HL-60 (cell line): Measurements from ENCODE around the gene SPATA1.

Experiments
- POLR2AphosphoS5 ChIP-seq: IDR thresholded peaks from 2 replicates; pipeline ENCODE4 v1.6.1; 2012; ENCODE audit warnings: low read depth
- TF ChIP-seq, protein P1 (sequence below): IDR thresholded peaks from one replicate; pipeline ENCODE4 v1.5.1; 2011; ENCODE audit warnings: low read length, control low read depth, inconsistent platforms; ENCODE audit not compliant: insufficient read depth

DNA sequence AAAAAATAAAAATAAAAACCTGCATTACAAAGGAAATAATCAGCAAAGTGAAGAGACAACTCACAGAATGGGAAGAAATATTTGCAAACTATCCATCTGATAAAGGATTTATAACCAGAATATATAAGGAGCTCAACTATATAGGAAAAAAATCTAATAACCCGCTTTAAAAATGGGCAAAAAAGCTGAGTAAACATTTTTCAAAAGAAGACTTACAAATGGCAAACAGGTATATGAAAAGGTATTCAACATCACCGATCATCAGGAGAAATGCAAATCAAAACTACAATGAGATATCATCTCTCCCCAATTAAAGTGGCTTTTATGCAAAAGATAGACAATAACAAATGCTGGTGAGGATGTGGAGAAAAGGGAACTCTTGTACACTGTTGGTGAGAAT lies 4.0 kb downstream of the SPATA1 start:
- TF ChIP-seq, protein P1, sequence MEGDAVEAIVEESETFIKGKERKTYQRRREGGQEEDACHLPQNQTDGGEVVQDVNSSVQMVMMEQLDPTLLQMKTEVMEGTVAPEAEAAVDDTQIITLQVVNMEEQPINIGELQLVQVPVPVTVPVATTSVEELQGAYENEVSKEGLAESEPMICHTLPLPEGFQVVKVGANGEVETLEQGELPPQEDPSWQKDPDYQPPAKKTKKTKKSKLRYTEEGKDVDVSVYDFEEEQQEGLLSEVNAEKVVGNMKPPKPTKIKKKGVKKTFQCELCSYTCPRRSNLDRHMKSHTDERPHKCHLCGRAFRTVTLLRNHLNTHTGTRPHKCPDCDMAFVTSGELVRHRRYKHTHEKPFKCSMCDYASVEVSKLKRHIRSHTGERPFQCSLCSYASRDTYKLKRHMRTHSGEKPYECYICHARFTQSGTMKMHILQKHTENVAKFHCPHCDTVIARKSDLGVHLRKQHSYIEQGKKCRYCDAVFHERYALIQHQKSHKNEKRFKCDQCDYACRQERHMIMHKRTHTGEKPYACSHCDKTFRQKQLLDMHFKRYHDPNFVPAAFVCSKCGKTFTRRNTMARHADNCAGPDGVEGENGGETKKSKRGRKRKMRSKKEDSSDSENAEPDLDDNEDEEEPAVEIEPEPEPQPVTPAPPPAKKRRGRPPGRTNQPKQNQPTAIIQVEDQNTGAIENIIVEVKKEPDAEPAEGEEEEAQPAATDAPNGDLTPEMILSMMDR = no peak
- TF ChIP-seq POLR2AphosphoS5 = no peak
